ENCODE results near the gene KIRREL3.

KIRREL3 gene

GRCh38 chr11:126821827-126822226 lies 178.7 kb downstream of the KIRREL3 start:
- DNase-seq, result no peak

GRCh38 chr11:126819194-126819593 lies 181.4 kb downstream of the KIRREL3 start:
- DNase-seq, result no peak

GRCh38 chr11:126817523-126818450 lies 182.8 kb downstream of the KIRREL3 start:
- DNase-seq, result no peak

- no peak for DNase-seq
Measured at GRCh38 chr11:126817096-126817495, 183.5 kb downstream of the KIRREL3 start.

GRCh38 chr11:126816645-126817044 lies 183.9 kb downstream of the KIRREL3 start:
- no peak for DNase-seq

GRCh38 chr11:126815111-126815510 lies 185.5 kb downstream of the KIRREL3 start:
- DNase-seq, result no peak

- no peak for DNase-seq
Measured at GRCh38 chr11:126810776-126811175, 189.8 kb downstream of the KIRREL3 start.

- no peak for DNase-seq
Measured at GRCh38 chr11:126809514-126810289, 190.9 kb downstream of the KIRREL3 start.

GRCh38 chr11:126808836-126809235 lies 191.7 kb downstream of the KIRREL3 start:
- DNase-seq, result no peak

GRCh38 chr11:126808296-126808695 lies 192.3 kb downstream of the KIRREL3 start:
- DNase-seq, result no peak

GRCh38 chr11:126805870-126806269 lies 194.7 kb downstream of the KIRREL3 start:
- DNase-seq, result no peak

GRCh38 chr11:126804363-126804762 lies 196.2 kb downstream of the KIRREL3 start:
- DNase-seq, result no peak

GRCh38 chr11:126800009-126800408 lies 200.6 kb downstream of the KIRREL3 start:
- DNase-seq, result no peak

- DNase-seq, result no peak
Measured at GRCh38 chr11:126797457-126798169, 203.0 kb downstream of the KIRREL3 start.

- no peak for DNase-seq
Measured at GRCh38 chr11:126793596-126793995, 207.0 kb downstream of the KIRREL3 start.

GRCh38 chr11:126791991-126792390 lies 208.6 kb downstream of the KIRREL3 start:
- no peak for DNase-seq

- no peak for DNase-seq
Measured at GRCh38 chr11:126791446-126791845, 209.1 kb downstream of the KIRREL3 start.

GRCh38 chr11:126790550-126791081 lies 210.0 kb downstream of the KIRREL3 start:
- no peak for DNase-seq

GRCh38 chr11:126782810-126783209 lies 217.8 kb downstream of the KIRREL3 start:
- DNase-seq, result no peak

GRCh38 chr11:126781942-126782341 lies 218.6 kb downstream of the KIRREL3 start:
- DNase-seq, result no peak

- DNase-seq, result no peak
Measured at GRCh38 chr11:126776119-126776518, 224.5 kb downstream of the KIRREL3 start.

GRCh38 chr11:126772267-126772666 lies 228.3 kb downstream of the KIRREL3 start:
- DNase-seq, result no peak

GRCh38 chr11:126768702-126769101 lies 231.9 kb downstream of the KIRREL3 start:
- DNase-seq, result no peak

All from effector CD4-positive, alpha-beta T cell (primary cell).